ENCODE results near the gene STARD3.

GRCh38 chr17:39667262-39667944 is 30.5 kb downstream of the STARD3 start:
- TF ChIP-seq GATA3 (IDR thresholded peaks at IDR 0.05; ENCODE audit: low read depth, low read length) = no peak
- peak; percentile 93 for TF ChIP-seq GATA2 (IDR thresholded peaks at IDR 0.05; ENCODE audit: low read depth, low read length)

Data from SH-SY5Y (cell line).